ENCODE measurements around the gene TAAR8.
"Not testable (repeated sequence)": the region's sequence is repeated elsewhere in the genome, so short reads cannot be mapped to it uniquely, and the experiment has no call there.

Gene TAAR8

GRCh38 chr6:132524646-132525045, 27.8 kb upstream of the TAAR8 start:
- no peak for TF ChIP-seq CTCF (IDR thresholded peaks at IDR 0.05)
- no peak overlapping the region for H3K4me3 ChIP-seq (ENCODE audit: low read depth, low read length)
- H3K79me2 ChIP-seq = no peaks in the 10 kb centered on the region

GRCh38 chr6:132525866-132526265, 26.6 kb upstream of the TAAR8 start:
- Histone ChIP-seq H3K36me3 (ENCODE audit: control insufficient read depth, insufficient read depth, low read length) (no peaks in the 10 kb centered on the region), H3K4me3 (ENCODE audit: low read depth, low read length) (no peak overlapping the region), H2AFZ (no peak overlapping the region), H3K79me2 (no peaks in the 10 kb centered on the region), H3K9ac (no peak overlapping the region), H3K27ac (no peak overlapping the region), H3K9me3 (ENCODE audit: control insufficient read depth, low read length) (no peaks in the 10 kb centered on the region), H3K4me1 (no peaks in the 10 kb centered on the region), H3K27me3 (ENCODE audit: control insufficient read depth, insufficient read depth, low read length) (no peaks in the 10 kb centered on the region), H3K4me2 (ENCODE audit: low read length) (no peak overlapping the region)
- TF ChIP-seq CTCF (IDR thresholded peaks at IDR 0.05) = no peak

More at GRCh38 chr6:132524646-132525045, 27.8 kb upstream of the TAAR8 start:
- Histone ChIP-seq H3K36me3 (ENCODE audit: control insufficient read depth, insufficient read depth, low read length) (no peaks in the 10 kb centered on the region), H3K27ac (no peak overlapping the region), H2AFZ (no peak overlapping the region), H3K27me3 (ENCODE audit: control insufficient read depth, insufficient read depth, low read length) (no peaks in the 10 kb centered on the region), H3K9ac (no peak overlapping the region), H3K9me3 (ENCODE audit: control insufficient read depth, low read length) (no peaks in the 10 kb centered on the region), H3K4me2 (ENCODE audit: low read length) (no peak overlapping the region), H3K4me1 (no peaks in the 10 kb centered on the region)

- H3K36me3 ChIP-seq (ENCODE audit: control insufficient read depth, insufficient read depth, low read length) = no peaks in the 10 kb centered on the region
- H3K9ac ChIP-seq = no peak overlapping the region
- H3K27me3 ChIP-seq (ENCODE audit: control insufficient read depth, insufficient read depth, low read length) = no peaks in the 10 kb centered on the region
- no peaks in the 10 kb centered on the region for H3K9me3 ChIP-seq (ENCODE audit: control insufficient read depth, low read length)
- H2AFZ ChIP-seq = no peak overlapping the region
- TF ChIP-seq CTCF (IDR thresholded peaks at IDR 0.05) = no peak
- H3K79me2 ChIP-seq = no peaks in the 10 kb centered on the region
- H3K27ac ChIP-seq = no peak overlapping the region
- H3K4me3 ChIP-seq (ENCODE audit: low read depth, low read length) = no peak overlapping the region
- no peak overlapping the region for H3K4me2 ChIP-seq (ENCODE audit: low read length)
- H3K4me1 ChIP-seq = no peaks in the 10 kb centered on the region
These were observed 26.0 kb upstream of the TAAR8 start for GRCh38 chr6:132526461-132526860.

GRCh38 chr6:132527791-132528190, 24.7 kb upstream of the TAAR8 start:
- Histone ChIP-seq H3K36me3 (ENCODE audit: control insufficient read depth, insufficient read depth, low read length) (no peaks in the 10 kb centered on the region), H3K9me3 (ENCODE audit: control insufficient read depth, low read length) (no peaks in the 10 kb centered on the region), H3K27me3 (ENCODE audit: control insufficient read depth, insufficient read depth, low read length) (no peaks in the 10 kb centered on the region), H2AFZ (no peak overlapping the region), H3K27ac (no peak overlapping the region), H3K4me1 (no peaks in the 10 kb centered on the region), H3K9ac (no peak overlapping the region), H3K79me2 (no peaks in the 10 kb centered on the region), H3K4me2 (ENCODE audit: low read length) (no peak overlapping the region), H3K4me3 (ENCODE audit: low read depth, low read length) (no peak overlapping the region)
- no peak for TF ChIP-seq CTCF (IDR thresholded peaks at IDR 0.05)

GRCh38 chr6:132530293-132530974, 22.0 kb upstream of the TAAR8 start:
- Histone ChIP-seq H3K9me3 (ENCODE audit: control insufficient read depth, low read length) (no peaks in the 10 kb centered on the region), H2AFZ (no peak overlapping the region), H3K36me3 (ENCODE audit: control insufficient read depth, insufficient read depth, low read length) (no peaks in the 10 kb centered on the region), H3K4me2 (ENCODE audit: low read length) (peak overlapping the region; percentile 34), H3K4me3 (ENCODE audit: low read depth, low read length) (peak overlapping the region; percentile 19), H3K27me3 (ENCODE audit: control insufficient read depth, insufficient read depth, low read length) (no peaks in the 10 kb centered on the region), H3K79me2 (no peaks in the 10 kb centered on the region), H3K27ac (no peak overlapping the region), H3K4me1 (no peaks in the 10 kb centered on the region), H3K9ac (no peak overlapping the region)
- TF ChIP-seq CTCF (IDR thresholded peaks at IDR 0.05) = peak; percentile 77

GRCh38 chr6:132534546-132534945, 17.9 kb upstream of the TAAR8 start:
- H2AFZ ChIP-seq; H3K9me3 ChIP-seq (ENCODE audit: control insufficient read depth, low read length); H3K79me2 ChIP-seq; H3K36me3 ChIP-seq (ENCODE audit: control insufficient read depth, insufficient read depth, low read length); H3K9ac ChIP-seq; H3K4me2 ChIP-seq (ENCODE audit: low read length); H3K27me3 ChIP-seq (ENCODE audit: control insufficient read depth, insufficient read depth, low read length); H3K4me3 ChIP-seq (ENCODE audit: low read depth, low read length); H3K4me1 ChIP-seq; H3K27ac ChIP-seq: not testable (repeated sequence)

Data from parathyroid adenoma (tissue), 2 donors.